ENCODE data around the gene LRRC41. TPM values are rescaled to one million over a fixed set of nuclear protein-coding genes. Genes with fewer than 3 reads are reported as not detected.

Gene LRRC41
- total RNA-seq, 2 donors from 2014 or later, result 74.2 to 88.9 TPM

GRCh38 chr1:46289976-46290375, 13.4 kb downstream of the LRRC41 start:
- peak overlapping the region; percentile 32 for H3K27ac Mint-ChIP-seq
- no peaks in the 10 kb centered on the region for H3K9me3 Mint-ChIP-seq
- Histone ChIP-seq H3K27me3 (ENCODE audit: control insufficient read depth, insufficient read depth, low read length, poor library complexity, severe bottlenecking) (no peaks in the 10 kb centered on the region), H3K27ac (ENCODE audit: low read depth, low read length) (no peak overlapping the region), H3K9ac (ENCODE audit: extremely low read depth, low read length, poor library complexity, severe bottlenecking) (no peak overlapping the region), H3K9me3 (ENCODE audit: control insufficient read depth, low read length) (no peaks in the 10 kb centered on the region), H3K4me1 (ENCODE audit: control insufficient read depth, insufficient read depth, low read length) (no peaks in the 10 kb centered on the region), H3K36me3 (ENCODE audit: control insufficient read depth, insufficient read depth, low read length) (peaks cover 80% of the 10 kb centered on the region), H3K4me3 (ENCODE audit: low read length) (no peak overlapping the region)
- no peak for TF ChIP-seq CTCF (conservative IDR thresholded peaks at IDR 0.05)
- peaks cover 51% of the 10 kb centered on the region for H3K36me3 Mint-ChIP-seq (ENCODE audit: low read depth)
- no peak for DNase-seq
- no peaks in the 10 kb centered on the region for H3K27me3 Mint-ChIP-seq (ENCODE audit: insufficient read depth)
- no peak overlapping the region for H3K4me3 Mint-ChIP-seq
- WGBS, 2 experiments (ENCODE audit: insufficient coverage in 1 of 2, insufficient read length in 1 of 2), result 73 to 87% methylated on average over 3 to 4 of the region's 4 CpGs
- H3K4me1 Mint-ChIP-seq, result no peaks in the 10 kb centered on the region

- Histone ChIP-seq H3K9ac (ENCODE audit: extremely low read depth, low read length, poor library complexity, severe bottlenecking) (no peak overlapping the region), H3K27ac (ENCODE audit: low read depth, low read length) (no peak overlapping the region), H3K4me3 (ENCODE audit: low read length) (no peak overlapping the region), H3K4me1 (ENCODE audit: control insufficient read depth, insufficient read depth, low read length) (no peaks in the 10 kb centered on the region), H3K36me3 (ENCODE audit: control insufficient read depth, insufficient read depth, low read length) (peaks cover 80% of the 10 kb centered on the region), H3K27me3 (ENCODE audit: control insufficient read depth, insufficient read depth, low read length, poor library complexity, severe bottlenecking) (no peaks in the 10 kb centered on the region), H3K9me3 (ENCODE audit: control insufficient read depth, low read length) (no peaks in the 10 kb centered on the region)
- 88 to 97% methylated on average over 5 of the region's 5 CpGs for WGBS, 2 experiments (ENCODE audit: insufficient coverage in 1 of 2, insufficient read length in 1 of 2)
- Mint-ChIP-seq H3K9me3 (no peaks in the 10 kb centered on the region), H3K27ac (no peak overlapping the region), H3K4me1 (no peaks in the 10 kb centered on the region), H3K27me3 (ENCODE audit: insufficient read depth) (no peaks in the 10 kb centered on the region), H3K36me3 (ENCODE audit: low read depth) (peaks cover 53% of the 10 kb centered on the region), H3K4me3 (no peak overlapping the region)
- no peak for TF ChIP-seq CTCF (conservative IDR thresholded peaks at IDR 0.05)
- DNase-seq, result no peak
These were observed 14.3 kb downstream of the LRRC41 start for GRCh38 chr1:46289134-46289494.

- Histone ChIP-seq H3K36me3 (ENCODE audit: control insufficient read depth, insufficient read depth, low read length) (peaks cover 78% of the 10 kb centered on the region), H3K4me3 (ENCODE audit: low read length) (no peak overlapping the region), H3K27ac (ENCODE audit: low read depth, low read length) (peak overlapping the region; percentile 29), H3K9ac (ENCODE audit: extremely low read depth, low read length, poor library complexity, severe bottlenecking) (no peak overlapping the region), H3K4me1 (ENCODE audit: control insufficient read depth, insufficient read depth, low read length) (no peaks in the 10 kb centered on the region), H3K27me3 (ENCODE audit: control insufficient read depth, insufficient read depth, low read length, poor library complexity, severe bottlenecking) (no peaks in the 10 kb centered on the region), H3K9me3 (ENCODE audit: control insufficient read depth, low read length) (no peaks in the 10 kb centered on the region)
- Mint-ChIP-seq H3K4me3 (no peak overlapping the region), H3K27me3 (ENCODE audit: insufficient read depth) (no peaks in the 10 kb centered on the region), H3K27ac (no peak overlapping the region), H3K9me3 (no peaks in the 10 kb centered on the region), H3K36me3 (ENCODE audit: low read depth) (peaks cover 54% of the 10 kb centered on the region), H3K4me1 (no peaks in the 10 kb centered on the region)
- no peak for DNase-seq
- WGBS, 2 experiments (ENCODE audit: insufficient coverage in 1 of 2, insufficient read length in 1 of 2), result 88 to 90% methylated on average over 1 of the region's 1 CpG
- no peak for TF ChIP-seq CTCF (conservative IDR thresholded peaks at IDR 0.05)
These were observed 14.8 kb downstream of the LRRC41 start for GRCh38 chr1:46288485-46289133.

All from endodermal cell (in vitro differentiated cells).